ENCODE results near the gene FRAS1. TPM values are rescaled to one million over a fixed set of nuclear protein-coding genes. Genes with fewer than 3 reads are reported as not detected.

Gene FRAS1
- total RNA-seq, 4 donors from 2014 or later, result 3.4 to 11.7 (median 4.2) TPM

GRCh38 chr4:78527103-78527502 lies 470.0 kb downstream of the FRAS1 start:
- H3K4me3 ChIP-seq, result no peak overlapping the region
- H3K27me3 ChIP-seq, result no peaks in the 10 kb centered on the region
- no peaks in the 10 kb centered on the region for H3K9me3 ChIP-seq
- 90 to 100% methylated on average over 1 of the region's 1 CpG for WGBS, 2 donors (ENCODE audit: low coverage in 1 of 2)
- no peak overlapping the region for H3K27ac ChIP-seq
- TF ChIP-seq POLR2A (IDR thresholded peaks at IDR 0.05), result no peak
- no peak for TF ChIP-seq EP300 (IDR thresholded peaks at IDR 0.05)
- TF ChIP-seq POLR2AphosphoS5 (IDR thresholded peaks at IDR 0.05), result no peak
- TF ChIP-seq, protein P1, sequence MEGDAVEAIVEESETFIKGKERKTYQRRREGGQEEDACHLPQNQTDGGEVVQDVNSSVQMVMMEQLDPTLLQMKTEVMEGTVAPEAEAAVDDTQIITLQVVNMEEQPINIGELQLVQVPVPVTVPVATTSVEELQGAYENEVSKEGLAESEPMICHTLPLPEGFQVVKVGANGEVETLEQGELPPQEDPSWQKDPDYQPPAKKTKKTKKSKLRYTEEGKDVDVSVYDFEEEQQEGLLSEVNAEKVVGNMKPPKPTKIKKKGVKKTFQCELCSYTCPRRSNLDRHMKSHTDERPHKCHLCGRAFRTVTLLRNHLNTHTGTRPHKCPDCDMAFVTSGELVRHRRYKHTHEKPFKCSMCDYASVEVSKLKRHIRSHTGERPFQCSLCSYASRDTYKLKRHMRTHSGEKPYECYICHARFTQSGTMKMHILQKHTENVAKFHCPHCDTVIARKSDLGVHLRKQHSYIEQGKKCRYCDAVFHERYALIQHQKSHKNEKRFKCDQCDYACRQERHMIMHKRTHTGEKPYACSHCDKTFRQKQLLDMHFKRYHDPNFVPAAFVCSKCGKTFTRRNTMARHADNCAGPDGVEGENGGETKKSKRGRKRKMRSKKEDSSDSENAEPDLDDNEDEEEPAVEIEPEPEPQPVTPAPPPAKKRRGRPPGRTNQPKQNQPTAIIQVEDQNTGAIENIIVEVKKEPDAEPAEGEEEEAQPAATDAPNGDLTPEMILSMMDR (IDR thresholded peaks at IDR 0.05), result no peak
- H3K36me3 ChIP-seq, result no peaks in the 10 kb centered on the region
- ATAC-seq, result no peak
- H3K4me1 ChIP-seq, result no peaks in the 10 kb centered on the region

- no peak for ATAC-seq
- 87 to 94% methylated on average over 4 of the region's 4 CpGs for WGBS, 2 donors (ENCODE audit: low coverage in 1 of 2)
- TF ChIP-seq POLR2A (IDR thresholded peaks at IDR 0.05) (no peak), POLR2AphosphoS5 (IDR thresholded peaks at IDR 0.05) (no peak), EP300 (IDR thresholded peaks at IDR 0.05) (no peak)
- TF ChIP-seq, protein P1 (IDR thresholded peaks at IDR 0.05), result no peak
Observed at GRCh38 chr4:78527555-78527954, 470.4 kb downstream of the FRAS1 start.

GRCh38 chr4:78528327-78528726 lies 471.2 kb downstream of the FRAS1 start:
- H3K9me3 ChIP-seq, result no peaks in the 10 kb centered on the region
- WGBS, 2 donors (ENCODE audit: low coverage in 1 of 2), result 58 to 80% methylated on average over 2 to 3 of the region's 3 CpGs

More at GRCh38 chr4:78527555-78527954, 470.4 kb downstream of the FRAS1 start:
- no peak overlapping the region for H3K4me3 ChIP-seq
- no peaks in the 10 kb centered on the region for H3K4me1 ChIP-seq
- no peaks in the 10 kb centered on the region for H3K27me3 ChIP-seq
- H3K27ac ChIP-seq, result no peak overlapping the region
- H3K36me3 ChIP-seq, result no peaks in the 10 kb centered on the region
- no peaks in the 10 kb centered on the region for H3K9me3 ChIP-seq

DNA sequence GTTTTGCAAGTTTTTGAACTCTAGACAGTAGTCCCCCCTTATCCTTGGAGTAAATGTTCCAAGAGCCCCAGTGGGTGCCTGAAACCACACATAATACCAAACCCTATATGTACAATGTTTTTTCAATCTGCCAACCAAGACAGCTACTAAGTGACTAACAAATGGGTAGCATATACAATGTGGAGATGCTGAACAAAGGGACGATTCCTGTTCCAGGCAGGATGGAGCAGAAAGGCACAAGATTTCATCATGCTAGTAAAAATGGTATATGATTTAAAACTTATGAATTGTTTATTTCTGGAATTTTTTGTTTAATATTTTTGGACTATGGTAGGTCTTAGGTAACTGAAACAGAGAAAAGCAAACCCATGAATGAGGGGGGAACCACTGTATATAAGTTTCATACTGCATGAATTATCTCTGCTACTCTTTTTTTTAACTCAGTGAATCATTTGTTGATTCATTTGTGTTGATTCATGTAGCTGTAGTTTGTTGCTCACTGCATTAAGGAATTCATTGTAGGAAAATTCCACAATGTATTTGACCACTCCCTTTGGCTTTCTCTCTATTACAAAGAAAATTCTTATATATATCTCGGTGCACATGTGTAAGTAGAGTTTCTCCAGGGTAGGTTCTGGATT lies 472.6 kb downstream of the FRAS1 start:
- Histone ChIP-seq H3K27me3 (no peaks in the 10 kb centered on the region), H3K4me3 (no peak overlapping the region), H3K9me3 (no peaks in the 10 kb centered on the region), H3K27ac (no peak overlapping the region), H3K36me3 (no peaks in the 10 kb centered on the region), H3K4me1 (no peaks in the 10 kb centered on the region)
- TF ChIP-seq POLR2A (IDR thresholded peaks at IDR 0.05) (no peak), POLR2AphosphoS5 (IDR thresholded peaks at IDR 0.05) (no peak), EP300 (IDR thresholded peaks at IDR 0.05) (no peak)
- TF ChIP-seq, protein P1 (IDR thresholded peaks at IDR 0.05), result no peak
- WGBS, 2 donors (ENCODE audit: low coverage in 1 of 2), result 69 to 100% methylated on average over 1 to 2 of the region's 2 CpGs
- ATAC-seq, result no peak

More at GRCh38 chr4:78528327-78528726, 471.2 kb downstream of the FRAS1 start:
- H3K27me3 ChIP-seq, result no peaks in the 10 kb centered on the region
- no peak overlapping the region for H3K4me3 ChIP-seq
- no peak for TF ChIP-seq POLR2A (IDR thresholded peaks at IDR 0.05)
- TF ChIP-seq POLR2AphosphoS5 (IDR thresholded peaks at IDR 0.05), result no peak
- TF ChIP-seq, protein P1 (IDR thresholded peaks at IDR 0.05), result no peak
- TF ChIP-seq EP300 (IDR thresholded peaks at IDR 0.05), result no peak
- no peak for ATAC-seq
- no peaks in the 10 kb centered on the region for H3K36me3 ChIP-seq
- no peak overlapping the region for H3K27ac ChIP-seq
- no peaks in the 10 kb centered on the region for H3K4me1 ChIP-seq

DNA sequence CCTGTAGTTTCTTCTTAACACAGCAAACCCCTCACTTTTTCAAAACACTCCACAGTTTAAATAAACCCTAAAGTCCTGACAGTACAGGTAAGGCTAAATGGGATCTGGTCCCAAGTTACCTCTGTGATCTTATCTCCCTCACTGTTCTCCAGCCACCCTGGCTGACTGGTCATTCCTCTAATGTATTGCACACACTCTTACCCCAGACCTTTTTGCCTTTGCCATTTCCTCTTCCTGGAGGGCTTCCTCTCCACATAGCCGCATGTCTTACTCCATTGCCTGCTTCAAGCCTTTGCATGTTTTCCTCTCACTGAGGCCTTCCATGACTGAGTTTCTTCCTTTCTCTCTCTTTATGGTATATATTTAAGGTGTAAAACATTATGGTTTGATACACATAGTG lies 474.9 kb downstream of the FRAS1 start:
- no peak overlapping the region for H3K4me3 ChIP-seq
- no peak for ATAC-seq
- no peaks in the 10 kb centered on the region for H3K36me3 ChIP-seq
- H3K27ac ChIP-seq, result no peak overlapping the region
- TF ChIP-seq POLR2AphosphoS5 (IDR thresholded peaks at IDR 0.05) (no peak), EP300 (IDR thresholded peaks at IDR 0.05) (no peak), POLR2A (IDR thresholded peaks at IDR 0.05) (no peak)
- TF ChIP-seq, protein P1 (IDR thresholded peaks at IDR 0.05), result no peak
- H3K9me3 ChIP-seq, result no peaks in the 10 kb centered on the region
- no peaks in the 10 kb centered on the region for H3K4me1 ChIP-seq
- H3K27me3 ChIP-seq, result no peaks in the 10 kb centered on the region
- 78 to 86% methylated on average over 1 of the region's 1 CpG for WGBS, 2 donors (ENCODE audit: low coverage in 1 of 2)
